Measurements from ENCODE around the gene DAND5.

GRCh38 chr19:12970070-12970820, 869 bp downstream of the DAND5 start:
- TF ChIP-seq CTCF (IDR thresholded peaks at IDR 0.05) = no peak
- no peak for TF ChIP-seq EP300 (IDR thresholded peaks at IDR 0.05)

Data from sigmoid colon (tissue), 4 donors.